ENCODE results near the gene ADK. TPM values are rescaled to one million over a fixed set of nuclear protein-coding genes. Genes with fewer than 3 reads are reported as not detected.

Gene ADK
- total and polyA plus RNA-seq, 2 donors (not counting 3 experiments of a cell fraction or from before 2014, with no cell fraction given): 11.7 to 46.5 TPM

DNA sequence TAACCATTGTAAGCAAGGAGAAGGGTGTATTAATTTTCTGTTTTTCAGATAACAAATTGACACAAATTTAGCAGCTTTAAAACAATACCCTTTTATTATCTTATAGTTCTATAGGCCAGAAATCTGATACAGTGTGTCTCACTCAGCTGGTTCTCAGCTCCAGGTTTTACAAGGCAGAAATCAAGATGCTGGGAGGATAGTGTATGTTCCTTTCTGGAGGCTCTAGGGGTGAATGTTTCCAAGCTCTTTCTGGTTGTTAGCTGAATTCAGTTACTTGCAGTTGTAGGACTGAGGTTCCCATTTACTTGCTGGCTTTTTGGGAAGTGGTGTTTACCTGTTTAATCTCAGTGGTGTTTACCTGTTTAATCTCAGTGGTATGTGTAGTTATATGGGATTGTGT, 125.4 kb downstream of the ADK start:
- CTCF ChIA-PET: interaction anchor here (0.7 to 2.0 kb wide), 5 partner anchors 9 to 429 kb away, joined by 3 to 5 read pairs (median 3); no protein-coding TSS in a partner anchor

DNA sequence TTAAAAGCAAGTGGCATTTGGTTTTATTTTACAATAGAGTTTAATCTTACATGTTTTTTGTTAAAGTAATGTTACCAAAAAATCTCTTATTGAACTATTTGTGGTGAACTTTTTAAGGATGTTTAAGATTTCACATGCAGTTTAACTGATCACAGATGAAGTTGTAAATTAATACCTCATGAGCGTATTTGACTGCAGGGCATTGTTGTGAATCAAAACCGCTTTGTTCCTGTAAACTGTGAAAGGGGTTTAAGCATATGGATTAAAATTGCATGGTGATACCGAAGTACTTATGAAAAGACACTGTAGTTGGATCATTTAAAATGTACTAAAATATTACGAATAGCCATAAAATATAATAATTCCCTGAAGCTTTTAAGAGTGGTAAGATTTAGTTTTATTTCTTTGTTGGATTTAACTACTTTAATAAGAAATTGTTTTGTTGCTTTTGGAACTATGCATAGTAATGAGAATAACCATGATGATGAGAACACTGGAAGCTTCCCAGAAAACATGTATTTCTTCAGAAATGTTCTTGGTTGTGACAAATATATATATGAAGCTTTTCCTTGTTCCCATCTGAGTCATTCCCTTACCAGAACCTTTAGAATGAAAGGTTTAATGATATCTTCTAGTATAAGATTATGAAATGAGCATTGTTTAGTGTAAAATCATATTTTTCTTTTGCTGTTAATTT, 131.3 kb downstream of the ADK start:
- Histone ChIP-seq H3K9ac (replicated peaks; ENCODE audit: extremely low read depth, insufficient read depth, low read length) (no peak overlapping the region), H3K27ac (ENCODE audit: insufficient read depth, low read depth, low read length) (no peak overlapping the region), H3K4me1 (ENCODE audit: control insufficient read depth, extremely low read depth, insufficient read depth, low read length) (no peaks in the 10 kb centered on the region), H4K20me1 (replicated peaks; ENCODE audit: control insufficient read depth, extremely low read depth, insufficient read depth, low read length) (no peaks in the 10 kb centered on the region), H3K4me3 (replicated peaks in 1 of 3; ENCODE audit: insufficient read depth in 1 of 3, low read depth in 1 of 3, low read length in 3 of 3) (no peak overlapping the region), H3K36me3 (ENCODE audit: control insufficient read depth in 2 of 2, extremely low read depth in 1 of 2, insufficient read depth in 2 of 2, low read length in 2 of 2) (no peaks in the 10 kb centered on the region), H3K4me2 (ENCODE audit: insufficient read depth, low read length) (no peak overlapping the region), H2AFZ (ENCODE audit: low read depth, low read length) (no peak overlapping the region), H3K9me1 (replicated peaks; ENCODE audit: control insufficient read depth, extremely low read depth, insufficient read depth, low read length) (no peaks in the 10 kb centered on the region), H3K9me3 (replicated peaks; ENCODE audit: control insufficient read depth, insufficient read depth, low read length) (no peaks in the 10 kb centered on the region), H3K79me2 (ENCODE audit: control insufficient read depth, insufficient read depth, low read length) (peaks cover 49% of the 10 kb centered on the region), H3K27me3 (ENCODE audit: control insufficient read depth in 2 of 2, insufficient read depth in 2 of 2, low read length in 2 of 2) (no peaks in the 10 kb centered on the region)
- intact Hi-C loops (cut with micrococcal nuclease) (no loop called here), dilution Hi-C loops (cut with MboI; ENCODE audit: extremely low pct_ligation_motif_present, low sequenced_read_pairs) (no loop called here)
- TF ChIP-seq EZH2 (IDR thresholded peaks at IDR 0.05; ENCODE audit: borderline replicate concordance, low read depth, low read length, severe bottlenecking) (no peak), POLR2A (IDR thresholded peaks at IDR 0.05; ENCODE audit: low read depth, low read length) (no peak), POLR2AphosphoS5 (IDR thresholded peaks at IDR 0.05; ENCODE audit: insufficient read depth, low read depth, low read length) (no peak), GATA2 (IDR thresholded peaks at IDR 0.05; ENCODE audit: insufficient read depth, insufficient read length, low read depth, low read length) (no peak), FOS (IDR thresholded peaks at IDR 0.05; ENCODE audit: borderline replicate concordance, insufficient read depth, low read length) (no peak)
- TF ChIP-seq, protein P1, sequence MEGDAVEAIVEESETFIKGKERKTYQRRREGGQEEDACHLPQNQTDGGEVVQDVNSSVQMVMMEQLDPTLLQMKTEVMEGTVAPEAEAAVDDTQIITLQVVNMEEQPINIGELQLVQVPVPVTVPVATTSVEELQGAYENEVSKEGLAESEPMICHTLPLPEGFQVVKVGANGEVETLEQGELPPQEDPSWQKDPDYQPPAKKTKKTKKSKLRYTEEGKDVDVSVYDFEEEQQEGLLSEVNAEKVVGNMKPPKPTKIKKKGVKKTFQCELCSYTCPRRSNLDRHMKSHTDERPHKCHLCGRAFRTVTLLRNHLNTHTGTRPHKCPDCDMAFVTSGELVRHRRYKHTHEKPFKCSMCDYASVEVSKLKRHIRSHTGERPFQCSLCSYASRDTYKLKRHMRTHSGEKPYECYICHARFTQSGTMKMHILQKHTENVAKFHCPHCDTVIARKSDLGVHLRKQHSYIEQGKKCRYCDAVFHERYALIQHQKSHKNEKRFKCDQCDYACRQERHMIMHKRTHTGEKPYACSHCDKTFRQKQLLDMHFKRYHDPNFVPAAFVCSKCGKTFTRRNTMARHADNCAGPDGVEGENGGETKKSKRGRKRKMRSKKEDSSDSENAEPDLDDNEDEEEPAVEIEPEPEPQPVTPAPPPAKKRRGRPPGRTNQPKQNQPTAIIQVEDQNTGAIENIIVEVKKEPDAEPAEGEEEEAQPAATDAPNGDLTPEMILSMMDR (IDR thresholded peaks at IDR 0.05; ENCODE audit: extremely low read depth in 1 of 2, insufficient read depth in 1 of 2, low read depth in 1 of 2, low read length in 2 of 2): no peak
- POLR2A ChIA-PET: no interaction called here
- CTCF ChIA-PET: interaction anchor here (1.5 to 2.3 kb wide), 2 partner anchors 13 to 39 kb away, joined by 3 to 7 read pairs; no protein-coding TSS in a partner anchor
- no TSS peak for BruUV-seq (replicated peaks)
- no peak for FAIRE-seq
- no peak for DNase-seq (ENCODE audit: low read depth, low spot score)

More for the DNA sequence above, 125.4 kb downstream of the ADK start:
- Histone ChIP-seq H3K36me3 (ENCODE audit: control insufficient read depth in 2 of 2, extremely low read depth in 1 of 2, insufficient read depth in 2 of 2, low read length in 2 of 2) (no peaks in the 10 kb centered on the region), H3K4me1 (ENCODE audit: control insufficient read depth, extremely low read depth, insufficient read depth, low read length) (no peaks in the 10 kb centered on the region), H3K4me3 (replicated peaks in 1 of 3; ENCODE audit: insufficient read depth in 1 of 3, low read depth in 1 of 3, low read length in 3 of 3) (no peak overlapping the region), H3K79me2 (ENCODE audit: control insufficient read depth, insufficient read depth, low read length) (peaks cover 24% of the 10 kb centered on the region), H3K27me3 (ENCODE audit: control insufficient read depth in 2 of 2, insufficient read depth in 2 of 2, low read length in 2 of 2) (no peaks in the 10 kb centered on the region), H3K27ac (ENCODE audit: insufficient read depth, low read depth, low read length) (no peak overlapping the region), H2AFZ (ENCODE audit: low read depth, low read length) (no peak overlapping the region), H3K9ac (replicated peaks; ENCODE audit: extremely low read depth, insufficient read depth, low read length) (no peak overlapping the region), H4K20me1 (replicated peaks; ENCODE audit: control insufficient read depth, extremely low read depth, insufficient read depth, low read length) (no peaks in the 10 kb centered on the region), H3K4me2 (ENCODE audit: insufficient read depth, low read length) (no peak overlapping the region), H3K9me3 (replicated peaks; ENCODE audit: control insufficient read depth, insufficient read depth, low read length) (no peaks in the 10 kb centered on the region), H3K9me1 (replicated peaks; ENCODE audit: control insufficient read depth, extremely low read depth, insufficient read depth, low read length) (no peaks in the 10 kb centered on the region)
- intact Hi-C loops (cut with micrococcal nuclease): no loop called here
- no peak for TF ChIP-seq MYC (IDR thresholded peaks at IDR 0.05; ENCODE audit: low read depth, low read length)
- no peak for TF ChIP-seq JUN (IDR thresholded peaks at IDR 0.05; ENCODE audit: borderline replicate concordance, insufficient read depth, insufficient read length, low read depth)
- TF ChIP-seq, protein P1 (IDR thresholded peaks at IDR 0.05; ENCODE audit: extremely low read depth in 1 of 2, insufficient read depth in 1 of 2, low read depth in 1 of 2, low read length in 2 of 2): no peak
- TF ChIP-seq FOS (IDR thresholded peaks at IDR 0.05; ENCODE audit: borderline replicate concordance, insufficient read depth, low read length): no peak
- dilution Hi-C loops (cut with MboI; ENCODE audit: extremely low pct_ligation_motif_present, low sequenced_read_pairs): no loop called here
- FAIRE-seq (no peak), DNase-seq (ENCODE audit: low read depth, low spot score) (no peak)
- no TSS peak for BruUV-seq (replicated peaks)
- POLR2A ChIA-PET: no interaction called here

Measured in endothelial cell of umbilical vein (primary cell).